Measurements from ENCODE around the gene NCKAP5.

Gene NCKAP5

DNA sequence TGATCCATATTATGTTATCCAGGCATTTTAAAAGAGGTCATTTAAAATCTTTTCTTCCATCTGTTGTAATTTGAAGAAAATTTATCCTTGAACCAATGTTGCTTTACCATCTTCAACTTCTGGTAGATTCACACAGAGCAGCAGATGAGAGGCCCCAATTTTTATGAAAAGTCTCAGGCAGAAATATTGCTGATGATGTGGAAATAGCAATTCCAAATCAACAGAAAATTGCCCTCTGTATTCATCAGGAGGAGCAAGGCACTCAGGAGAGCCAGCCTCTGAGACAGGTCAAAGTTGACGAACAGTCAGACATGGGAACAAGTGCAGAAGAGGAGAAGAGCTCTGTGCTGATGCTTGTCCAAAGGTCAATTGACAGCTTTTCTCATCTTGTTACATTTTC is 444.9 kb downstream of the NCKAP5 start:
- DNase-seq, result no peak

DNA sequence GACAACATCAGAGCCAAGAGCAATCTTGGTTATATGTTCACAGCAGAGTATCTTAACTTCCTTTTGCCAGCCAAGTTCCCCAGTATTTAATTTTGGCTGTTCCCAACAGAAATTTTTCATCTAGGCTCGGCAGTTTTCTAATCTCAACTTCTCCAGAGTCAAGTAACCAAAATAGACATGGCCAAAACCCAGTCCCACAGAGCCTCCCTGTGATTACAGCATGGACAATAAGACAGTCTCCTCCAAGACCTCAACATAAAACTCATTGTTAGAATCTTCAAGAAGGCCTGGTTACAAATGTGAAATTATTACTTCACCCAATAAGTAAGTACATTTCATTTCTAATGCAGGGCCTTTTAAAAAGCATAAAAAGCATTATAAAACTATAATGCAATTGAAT is 445.7 kb downstream of the NCKAP5 start:
- DNase-seq, result no peak

DNA sequence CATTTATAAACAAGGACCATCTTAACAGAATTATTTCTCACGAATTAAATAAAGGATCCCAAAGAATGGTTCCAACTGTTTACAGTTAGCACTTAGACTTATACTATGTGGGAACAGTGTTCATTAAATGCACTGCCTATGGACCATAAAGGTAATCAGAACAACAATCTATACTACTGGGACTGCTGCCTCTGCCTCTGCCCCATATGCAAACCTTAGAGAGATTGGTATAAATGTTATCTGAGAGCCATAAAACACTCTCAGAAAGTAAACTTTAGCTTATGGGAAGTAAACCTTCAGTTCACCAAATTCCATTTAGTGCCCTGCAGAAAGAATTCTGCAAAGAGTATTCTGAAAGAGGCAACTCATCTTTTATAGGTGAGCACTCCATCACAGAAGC is 448.0 kb downstream of the NCKAP5 start:
- no peak for DNase-seq

DNA sequence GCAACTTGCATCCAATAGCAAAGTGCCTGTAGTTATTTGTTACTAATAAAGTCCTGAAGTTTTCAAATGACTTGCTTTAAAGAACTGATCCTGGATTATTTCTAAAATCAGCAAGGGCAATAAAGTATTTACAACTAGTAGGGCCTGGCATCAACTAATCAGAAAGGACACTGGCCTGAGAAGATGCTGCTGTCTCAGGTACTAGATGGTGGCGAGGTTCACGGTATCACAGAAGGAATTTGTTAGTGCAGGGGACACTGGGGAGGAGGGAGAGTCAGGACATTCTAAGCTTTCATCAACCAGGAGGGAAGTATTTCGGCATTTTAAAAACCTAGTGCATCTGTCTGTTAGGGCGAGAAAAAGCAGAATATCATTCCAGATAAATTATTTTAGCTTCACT is 458.1 kb downstream of the NCKAP5 start:
- no peak for DNase-seq

DNA sequence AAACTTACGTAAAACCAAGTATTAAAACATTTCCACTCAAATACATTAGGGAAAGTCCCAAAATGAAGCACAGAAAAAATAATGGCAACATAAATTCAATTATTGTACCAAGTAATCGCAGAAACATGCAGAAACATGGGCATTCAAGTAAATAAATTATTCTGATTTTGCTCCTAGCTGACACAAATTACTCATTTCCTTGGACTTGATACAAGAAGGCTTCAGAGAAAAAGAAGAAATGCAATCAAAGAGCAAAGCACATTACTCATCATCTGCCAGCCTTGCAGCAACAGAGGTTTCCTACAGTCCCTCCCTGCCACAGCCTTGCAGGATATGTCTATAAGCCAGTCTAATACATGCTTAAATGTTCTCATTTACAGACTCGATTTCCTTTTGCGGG is 458.5 kb downstream of the NCKAP5 start:
- no peak for DNase-seq

DNA sequence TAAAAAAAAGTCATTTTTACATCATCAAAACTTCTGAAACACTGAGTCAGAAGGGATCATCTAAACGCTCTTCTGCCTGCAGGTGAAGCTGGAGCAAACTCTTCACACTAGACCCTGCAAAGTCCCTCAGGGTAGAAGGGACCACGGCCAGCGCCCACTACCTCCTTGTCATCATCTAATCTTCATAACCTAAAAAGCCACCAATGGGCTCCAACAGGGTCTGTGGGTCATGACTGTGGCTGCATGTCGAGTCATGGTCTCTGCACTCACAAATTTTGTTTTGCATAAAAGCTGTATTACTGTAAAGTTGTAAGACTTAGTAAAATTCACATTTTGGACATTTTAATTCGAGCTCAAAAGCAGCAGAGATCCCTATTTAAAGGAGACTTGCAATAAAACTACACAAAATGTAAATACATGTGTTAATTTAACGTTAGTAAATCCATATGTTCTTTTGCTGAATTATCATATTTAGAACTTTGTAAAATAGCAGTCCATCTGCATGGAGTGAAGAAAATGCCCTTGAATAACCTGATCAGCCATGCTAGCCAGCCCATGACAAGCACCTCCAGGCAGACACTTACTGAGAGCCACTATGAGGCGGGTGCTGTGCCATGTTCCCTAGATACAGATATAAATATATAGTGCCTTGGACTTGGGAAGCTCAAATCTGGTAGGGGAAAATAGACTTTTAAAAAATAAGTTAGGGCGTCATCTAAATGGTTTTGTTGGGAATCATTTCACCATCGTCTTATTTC is 461.0 kb downstream of the NCKAP5 start:
- DNase-seq, result no peak

DNA sequence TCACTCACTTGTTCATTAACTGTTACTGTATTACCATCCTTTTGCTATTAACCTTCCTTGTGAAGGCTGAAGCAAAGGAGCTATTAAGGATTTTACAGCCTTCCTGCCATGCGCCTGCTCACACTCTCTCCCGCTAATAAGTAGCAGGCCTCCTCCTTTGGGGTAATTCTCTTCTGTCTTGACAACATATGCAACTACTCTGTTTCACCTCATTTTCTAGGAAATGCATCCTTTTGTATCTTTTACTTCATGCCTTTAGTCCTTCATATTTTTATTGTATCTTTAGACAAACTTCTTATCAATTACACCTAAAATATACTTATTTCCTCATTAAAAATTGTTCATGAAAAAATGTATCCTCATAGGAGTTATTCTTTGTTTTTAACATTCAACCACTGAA is 463.4 kb downstream of the NCKAP5 start:
- no peak for DNase-seq

DNA sequence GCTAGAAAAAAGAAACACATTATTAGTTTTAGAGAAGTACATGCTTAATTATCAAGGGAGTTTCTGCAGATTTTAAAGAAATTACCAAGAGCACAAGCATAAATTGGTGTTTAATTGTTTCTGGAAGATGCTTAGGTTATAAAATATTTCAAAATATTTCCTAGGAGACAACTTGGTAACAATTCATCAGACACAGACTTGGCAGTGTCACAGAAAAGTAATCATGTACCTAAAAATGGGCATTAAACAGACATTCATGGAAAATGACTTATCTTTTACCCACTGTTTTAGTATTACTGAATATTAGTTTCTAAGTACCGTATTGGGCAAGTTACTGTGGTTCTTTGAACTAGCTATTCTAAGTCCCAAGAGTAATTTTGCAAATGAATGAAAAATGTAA is 469.5 kb downstream of the NCKAP5 start:
- DNase-seq, result no peak

DNA sequence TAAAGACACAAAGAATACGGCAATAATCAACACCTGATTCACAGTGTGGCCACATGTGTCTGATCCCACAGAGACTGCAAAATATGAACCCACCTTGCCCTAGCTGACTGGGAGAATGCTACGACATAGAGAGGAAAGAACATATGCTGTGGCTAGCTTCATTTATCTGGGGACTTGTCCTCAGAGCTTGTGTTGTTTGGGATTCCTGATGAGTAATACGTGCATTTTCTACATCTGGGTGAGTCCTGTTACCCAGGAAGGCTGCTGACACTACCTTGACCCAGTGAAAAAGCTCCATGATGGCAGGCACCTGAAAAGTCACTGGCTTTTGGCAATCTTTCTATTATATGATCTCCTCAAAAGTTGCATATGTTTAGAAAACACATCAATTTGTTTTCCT is 470.6 kb downstream of the NCKAP5 start:
- DNase-seq, result no peak

DNA sequence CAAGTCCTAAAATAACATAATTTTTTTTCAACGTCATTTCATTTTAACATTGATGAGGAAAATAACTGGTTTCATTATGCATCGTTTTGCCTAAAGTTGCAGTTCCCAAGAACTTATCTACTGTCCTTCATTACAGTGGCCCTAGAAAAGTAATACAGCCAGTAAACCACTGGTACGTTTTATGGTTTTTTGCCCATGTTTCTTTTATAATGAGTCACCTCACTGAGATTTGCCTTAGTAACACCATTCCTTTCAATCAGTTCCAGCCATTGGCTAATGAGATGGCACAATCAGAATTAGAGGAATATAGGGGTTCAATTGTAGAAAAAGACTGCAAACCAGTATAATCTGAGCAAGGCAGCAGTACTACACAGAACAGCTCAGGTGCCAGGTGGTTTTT is 475.7 kb downstream of the NCKAP5 start:
- DNase-seq, result no peak

DNA sequence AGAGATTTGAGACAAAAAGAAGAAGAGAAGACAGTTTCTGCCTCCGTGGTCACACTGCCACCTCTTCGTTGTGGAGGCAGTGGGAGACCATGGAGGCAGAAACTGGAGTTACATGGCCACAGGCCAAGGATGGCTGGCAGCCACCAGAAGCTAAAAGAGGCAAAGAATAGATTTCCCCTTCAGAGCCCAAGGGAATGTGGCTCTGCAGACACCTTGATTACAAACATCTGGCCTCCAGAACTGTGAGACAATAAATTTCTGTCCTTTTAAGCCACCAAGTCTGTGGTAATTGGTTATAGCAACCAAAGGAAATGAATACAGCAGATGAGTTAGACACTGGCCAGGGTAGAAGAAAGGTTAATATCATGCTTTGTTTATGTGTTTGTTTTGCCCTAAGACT is 477.9 kb downstream of the NCKAP5 start:
- no peak for DNase-seq

DNA sequence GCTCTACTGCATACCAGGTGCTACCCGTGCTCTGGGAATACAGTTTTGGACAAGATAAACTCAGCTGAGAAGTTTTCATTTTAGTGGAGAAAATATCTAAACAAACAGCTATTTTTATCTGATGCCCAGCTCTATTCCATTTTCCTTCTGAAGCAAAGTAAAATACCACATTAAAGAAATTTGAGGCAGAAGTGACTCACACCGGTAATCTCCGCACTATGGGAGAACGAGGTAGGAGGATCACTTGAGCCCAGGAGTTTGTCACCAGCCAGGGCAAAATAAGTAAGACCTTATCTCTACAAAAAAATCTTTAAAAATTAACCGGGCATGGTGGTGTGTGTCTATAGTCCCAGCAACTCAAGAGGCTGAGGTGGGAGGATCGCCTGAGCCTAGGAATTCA is 482.1 kb downstream of the NCKAP5 start:
- DNase-seq, result no peak

DNA sequence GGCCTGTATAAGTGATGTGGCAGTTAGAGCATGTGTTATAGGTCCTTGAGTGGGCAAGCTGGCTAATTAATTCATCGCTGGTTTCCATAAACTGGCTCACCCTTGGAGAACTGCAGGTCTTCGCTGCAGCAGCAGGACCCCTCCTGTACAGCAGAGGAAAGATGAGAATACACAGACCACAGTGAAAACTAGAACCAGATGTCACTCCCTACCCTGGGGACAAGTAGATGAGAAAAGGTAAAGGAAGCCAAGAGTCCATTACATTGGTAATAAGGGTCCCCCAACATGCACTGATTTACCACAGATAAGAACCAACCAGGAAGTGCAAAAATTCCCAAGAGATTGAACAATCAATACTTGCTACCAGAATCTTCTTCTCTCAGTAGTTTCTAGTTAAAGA is 482.6 kb downstream of the NCKAP5 start:
- no peak for DNase-seq

DNA sequence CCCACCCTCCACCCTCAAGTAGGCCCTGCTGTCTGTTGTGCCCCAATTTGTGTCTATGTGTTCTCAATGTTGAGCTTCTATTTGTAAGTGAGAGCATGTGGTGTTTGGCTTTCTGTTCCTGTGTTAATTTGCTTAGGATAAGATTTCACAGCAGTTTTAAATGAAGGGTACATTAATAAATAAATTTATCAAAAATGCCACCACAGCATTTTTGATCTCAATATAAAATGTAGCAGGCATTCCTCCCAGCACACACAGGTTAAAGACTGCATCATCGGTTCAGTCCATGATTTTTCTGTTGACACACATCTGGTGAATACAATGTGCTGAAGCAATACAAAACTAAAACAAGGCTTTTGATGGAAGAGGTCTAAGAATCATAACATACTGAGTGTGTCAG is 486.2 kb downstream of the NCKAP5 start:
- DNase-seq, result no peak

DNA sequence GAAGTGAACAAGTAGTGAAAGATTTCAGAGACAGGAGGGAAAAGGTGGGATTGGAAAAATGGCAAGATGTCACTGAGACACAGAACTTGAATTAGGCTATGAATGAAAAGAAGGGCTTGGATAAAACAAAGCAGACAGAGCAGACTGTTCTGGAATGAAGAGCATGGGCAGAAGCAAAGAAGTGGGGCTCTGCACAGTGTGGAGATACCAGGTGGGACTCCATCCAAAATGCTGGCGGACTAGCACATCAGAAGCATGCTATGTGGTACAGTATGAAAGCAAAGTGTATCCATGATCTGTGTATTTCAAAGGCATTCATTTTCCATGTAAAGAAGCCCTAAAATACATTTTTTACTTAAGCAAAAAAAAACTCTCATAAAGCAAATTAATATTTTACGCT is 487.4 kb downstream of the NCKAP5 start:
- DNase-seq, result no peak

DNA sequence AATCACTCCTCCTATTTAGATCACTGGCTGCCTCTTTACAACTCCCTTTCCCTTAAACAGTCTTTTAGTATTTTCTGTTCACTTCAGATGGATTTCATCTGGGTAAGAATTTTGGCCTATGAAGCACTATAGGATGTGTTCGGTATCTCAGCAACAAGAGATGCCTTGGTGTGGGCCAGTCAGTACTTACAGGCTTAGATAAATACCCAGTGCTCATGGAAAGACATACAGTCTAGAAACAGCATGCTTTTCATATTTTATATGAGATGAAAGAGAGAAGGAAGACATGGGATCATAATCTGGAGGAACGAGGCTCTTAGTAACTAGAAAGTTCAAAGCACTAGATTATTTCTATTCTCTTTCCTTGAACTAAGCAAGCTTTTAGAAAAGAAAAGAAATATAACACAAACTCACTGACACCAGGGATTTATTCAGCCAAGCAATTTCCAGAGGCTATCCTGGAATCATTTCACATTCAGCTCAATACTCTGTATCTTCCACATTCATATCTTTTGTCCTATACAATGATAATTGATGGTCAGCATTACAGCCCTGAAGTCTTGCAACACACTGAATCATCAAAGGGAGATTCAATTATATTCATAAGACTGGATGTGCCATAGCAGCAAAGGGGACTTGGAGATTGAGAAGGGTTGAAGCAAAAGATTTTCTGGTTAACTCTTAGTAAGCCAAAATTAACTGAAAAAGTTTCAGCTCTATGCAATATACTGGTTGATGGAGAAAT is 489.4 kb downstream of the NCKAP5 start:
- DNase-seq, result no peak

DNA sequence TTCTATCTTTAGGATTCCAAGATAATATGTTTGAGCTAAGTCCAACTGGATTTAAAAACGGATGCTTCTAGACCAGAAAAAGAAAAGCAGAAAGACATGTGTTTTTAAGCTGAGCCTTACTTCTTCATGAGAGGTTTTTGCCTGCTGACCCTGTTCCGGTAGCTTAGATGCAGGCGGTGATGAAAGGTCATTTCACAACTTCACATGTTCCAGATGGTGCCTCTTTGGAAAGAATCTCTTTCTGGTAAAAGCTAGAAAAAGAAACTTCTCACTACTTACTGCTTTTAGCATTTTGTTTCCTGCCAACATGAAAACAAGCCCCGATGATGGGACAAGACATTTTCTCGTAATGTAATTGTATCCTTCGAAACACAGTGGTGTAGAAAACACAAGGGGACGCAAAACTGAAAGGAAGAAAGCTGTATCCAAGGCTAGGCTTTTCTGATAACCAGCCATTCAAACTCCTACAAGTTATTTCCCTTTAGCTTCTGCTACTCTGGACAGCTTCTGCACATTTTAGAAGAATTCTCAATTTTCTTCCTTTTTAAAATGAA is 490.9 kb downstream of the NCKAP5 start:
- no peak for DNase-seq

DNA sequence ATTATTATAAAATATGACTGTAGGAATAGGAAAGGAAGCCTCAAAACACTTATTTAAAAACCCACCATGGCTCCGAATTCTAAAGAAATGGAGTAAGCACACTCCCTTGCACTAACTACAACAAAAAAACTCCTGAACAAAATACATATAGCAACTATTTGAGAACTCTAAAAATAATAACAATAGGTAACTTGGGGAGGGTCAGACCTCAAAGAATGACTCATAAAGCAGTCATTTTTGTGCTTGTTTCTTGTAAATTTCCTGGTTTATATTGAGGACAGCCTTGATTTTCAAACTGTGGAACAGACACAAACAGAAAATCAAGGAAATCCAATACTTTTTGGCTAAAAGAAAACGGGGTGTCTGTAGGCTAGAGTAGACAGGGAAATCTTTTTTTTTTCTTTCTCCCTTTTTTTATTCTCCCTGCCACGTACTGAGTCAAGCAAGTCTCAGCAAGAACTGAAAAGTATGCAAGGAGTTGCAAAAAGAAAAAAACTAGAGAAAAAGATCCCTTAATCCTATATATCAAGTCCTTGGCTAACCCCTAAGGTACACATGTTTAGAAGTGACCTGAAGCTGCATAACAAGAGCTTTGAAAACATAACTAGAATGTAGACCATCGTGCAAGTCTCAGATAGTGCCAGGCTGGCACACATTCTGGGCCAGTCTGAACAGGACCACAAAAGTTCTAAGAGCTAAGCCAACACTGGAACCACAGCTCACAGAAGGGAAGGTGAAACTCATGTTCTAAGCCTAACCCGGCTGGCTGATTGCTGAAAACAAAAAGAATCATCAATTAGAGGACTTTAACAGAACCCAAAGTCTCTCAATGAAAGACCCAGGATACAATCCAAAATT is 495.2 kb downstream of the NCKAP5 start:
- no peak for DNase-seq

DNA sequence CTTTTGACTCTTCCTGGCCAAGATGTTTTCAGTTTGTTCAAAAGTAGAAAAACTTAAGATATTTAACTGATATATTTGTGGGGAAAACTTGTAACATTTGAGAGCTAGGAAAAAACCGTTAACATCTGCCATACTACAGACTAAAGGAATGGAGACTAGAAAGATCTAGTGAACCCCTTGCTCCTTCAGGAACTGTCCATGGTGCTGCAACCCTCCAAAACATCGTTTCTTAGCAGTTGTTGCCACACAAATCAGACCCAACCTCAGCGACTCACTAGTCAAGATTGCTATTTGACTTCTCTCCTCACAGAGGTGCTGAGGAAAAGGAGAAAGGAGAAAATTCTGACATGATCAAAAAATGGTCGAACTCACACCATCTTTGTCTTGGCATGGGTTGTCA is 504.5 kb downstream of the NCKAP5 start:
- DNase-seq, result no peak

DNA sequence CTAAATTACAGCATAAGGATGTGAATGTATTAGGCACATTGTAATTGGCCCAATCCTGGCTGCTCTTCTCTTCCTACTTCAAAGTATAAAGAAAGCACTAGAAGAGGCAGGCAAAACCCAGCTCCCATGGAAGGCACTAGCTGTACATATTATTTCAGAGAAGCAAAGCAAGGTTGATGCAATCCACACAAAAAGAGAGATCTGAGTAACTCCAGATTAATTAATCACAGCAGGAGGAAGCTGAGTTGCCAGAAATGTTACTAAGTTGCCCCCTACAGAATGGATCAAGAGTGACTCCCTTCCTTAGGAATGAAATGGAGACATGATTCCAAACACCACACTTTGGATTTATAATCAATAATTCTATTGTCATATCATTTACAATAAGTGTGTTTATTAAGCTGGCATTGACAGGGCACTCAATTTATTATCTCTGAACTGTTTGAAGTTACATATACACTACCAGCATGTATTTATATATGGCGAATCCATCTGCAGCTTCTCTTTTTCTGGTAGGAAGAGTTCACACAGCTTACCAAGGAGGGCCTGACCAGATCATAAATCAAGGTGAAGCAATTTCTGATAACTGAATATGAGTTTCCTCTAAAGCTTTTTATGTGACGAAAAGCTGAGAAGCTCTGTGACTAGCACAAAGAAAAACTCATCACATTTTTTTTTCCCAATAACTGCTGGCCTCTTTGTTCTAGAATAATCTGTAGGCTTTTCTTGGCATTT is 505.2 kb downstream of the NCKAP5 start:
- DNase-seq, result no peak

DNA sequence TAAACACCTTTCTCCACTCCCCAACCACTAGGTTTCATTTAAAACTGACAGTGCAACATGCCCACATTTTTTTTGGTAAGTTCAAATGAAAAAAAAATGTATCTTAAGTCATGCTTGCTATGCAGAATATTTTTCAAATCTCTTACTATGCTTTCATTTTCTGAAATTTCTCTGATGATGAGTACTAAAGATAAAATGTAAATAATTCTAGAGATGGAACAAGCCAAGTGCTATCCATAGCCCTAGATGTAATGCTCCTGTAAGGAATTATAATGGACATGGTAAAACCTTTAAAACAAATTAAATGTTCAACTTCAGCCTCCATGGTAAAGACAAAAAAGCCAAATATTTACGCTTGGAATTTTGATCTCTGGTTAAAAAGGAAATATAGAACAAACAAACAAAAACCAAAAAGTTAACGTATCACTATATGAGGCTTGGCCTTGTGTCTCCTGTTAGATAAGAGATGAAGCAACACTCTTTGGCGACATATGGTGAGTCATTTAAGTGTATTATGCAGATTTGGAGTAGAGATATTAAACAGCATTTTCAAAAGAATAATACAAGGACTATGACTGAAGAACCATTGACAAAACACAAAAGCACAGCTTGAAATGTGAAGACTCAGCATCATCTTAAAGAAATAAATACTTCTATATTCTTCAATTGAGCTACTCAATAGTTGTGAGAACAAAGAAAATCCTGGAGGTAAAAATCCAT is 506.2 kb downstream of the NCKAP5 start:
- DNase-seq, result no peak

DNA sequence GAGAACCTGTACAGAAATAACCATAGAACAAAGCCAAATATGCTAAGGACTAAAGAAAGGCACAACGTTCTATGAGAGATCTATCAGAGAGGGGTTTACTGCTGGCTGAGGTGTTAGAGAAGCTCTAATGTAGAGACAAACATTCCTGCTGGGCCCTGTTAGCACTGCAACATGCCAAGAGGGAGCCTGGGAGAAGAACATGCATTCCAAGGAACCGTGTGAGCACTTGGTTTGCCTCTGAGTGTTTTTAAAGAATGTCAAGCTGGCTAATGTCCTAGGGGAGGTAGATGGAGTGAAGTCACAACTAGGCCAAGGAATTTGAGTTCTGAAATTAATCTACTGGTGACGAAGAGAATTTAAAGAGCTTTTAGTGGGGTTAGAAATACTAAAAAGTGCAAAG is 514.0 kb downstream of the NCKAP5 start:
- DNase-seq, result no peak
